Neural cell (in vitro differentiated cells): ENCODE data around the gene GAREM1. TPM values are rescaled to one million over a fixed set of nuclear protein-coding genes. Genes with fewer than 3 reads are reported as not detected.

ENCODE experiments used
- H2AFZ ChIP-seq: fragments of 200-600, 300-800 bp; sonication (generic), shearing (Covaris generic); 2 replicates; pipeline ENCODE4 v1.6.0; 2014; ENCODE audit warnings: low read depth, mild to moderate bottlenecking, antibody characterized with exemption, low read length, moderate library complexity
- H3F3A ChIP-seq: fragments of 200-600 bp; shearing (Covaris generic); 2 replicates; pipeline ENCODE4 v1.6.1; 2016; ENCODE audit warnings: mild to moderate bottlenecking, moderate library complexity, mixed read lengths, antibody characterized with exemption, low read length; ENCODE audit not compliant: insufficient read depth, poor library complexity, severe bottlenecking
- H3K27ac ChIP-seq: fragments of 200-600, 300-800 bp; sonication (generic), shearing (Covaris generic); 2 replicates; pipeline ENCODE4 v1.5.1; 2014; ENCODE audit warnings: mild to moderate bottlenecking, low read length, moderate library complexity
- H3K27me3 ChIP-seq: fragments of 300-800, 200-600 bp; sonication (generic), shearing (Covaris generic); 2 replicates; pipeline ENCODE4 v1.6.0; 2014; ENCODE audit warnings: mild to moderate bottlenecking, low read depth, low read length, moderate library complexity; ENCODE audit not compliant: insufficient read depth
- H3K36me3 ChIP-seq: fragments of 300-800, 200-600 bp; sonication (generic), shearing (Covaris generic); 2 replicates; pipeline ENCODE4 v1.5.1; 2014; ENCODE audit warnings: mild to moderate bottlenecking, antibody characterized with exemption, low read length, moderate library complexity; ENCODE audit not compliant: insufficient read depth
- H3K4me2 ChIP-seq: fragments of 300-800, 200-600 bp; sonication (generic), shearing (Covaris generic); 2 replicates; pipeline ENCODE4 v1.6.0; 2014; ENCODE audit warnings: mild to moderate bottlenecking, low read length
- H3K4me3 ChIP-seq: fragments of 300-800, 200-600 bp; sonication (generic), shearing (Covaris generic); 2 replicates; pipeline ENCODE4 v1.5.1; 2014; ENCODE audit warnings: mild to moderate bottlenecking, low read length, moderate library complexity
- H3K79me2 ChIP-seq: fragments of 200-600 bp; shearing (Covaris generic); replicated peaks from 2 replicates; pipeline ENCODE4 v1.6.0; 2014; ENCODE audit warnings: mild to moderate bottlenecking, low read length, moderate library complexity; ENCODE audit not compliant: insufficient read depth
- H3K9ac ChIP-seq: fragments of 300-800, 200-600 bp; sonication (generic), shearing (Covaris generic); 2 replicates; pipeline ENCODE4 v1.6.1; 2016; ENCODE audit warnings: mild to moderate bottlenecking, low read length, mixed read lengths
- H3K9me2 ChIP-seq: fragments of 200-600 bp; shearing (Covaris generic); 2 replicates; pipeline ENCODE4 v1.6.1; 2016; ENCODE audit warnings: mild to moderate bottlenecking, low read length, mixed read lengths; ENCODE audit not compliant: insufficient read depth
- H3K9me3 ChIP-seq: fragments of 200-600, 300-800 bp; sonication (generic), shearing (Covaris generic); 2 replicates; pipeline ENCODE4 v1.6.1; 2016; ENCODE audit warnings: mild to moderate bottlenecking, mixed run types, low read length, moderate library complexity, mixed read lengths
- H4K20me1 ChIP-seq: fragments of 200-600 bp; shearing (Covaris generic); 2 replicates; pipeline ENCODE4 v1.6.1; 2016; ENCODE audit warnings: mild to moderate bottlenecking, mixed run types; ENCODE audit not compliant: insufficient read depth
- CTCF ChIP-seq: fragments of 450-650 bp; IDR thresholded peaks from 2 replicates; pipeline ENCODE4 v1.5.1; 2014; ENCODE audit warnings: antibody characterized with exemption, mild to moderate bottlenecking, moderate library complexity; ENCODE audit not compliant: poor library complexity, severe bottlenecking
- EZH2 ChIP-seq: fragments of 200-600, 300-800 bp; shearing (Covaris generic), sonication (generic); IDR thresholded peaks from 2 replicates; pipeline ENCODE4 v1.6.1; 2014; ENCODE audit warnings: antibody characterized with exemption, low read length, borderline replicate concordance, mild to moderate bottlenecking; ENCODE audit not compliant: insufficient read depth, poor library complexity, severe bottlenecking
- MXI1 ChIP-seq: fragments of 450-650 bp; conservative IDR thresholded peaks from 2 replicates; pipeline ENCODE4 v1.6.1; 2014; ENCODE audit warnings: antibody characterized with exemption, mild to moderate bottlenecking; ENCODE audit not compliant: poor library complexity, severe bottlenecking
- POLR2AphosphoS5 ChIP-seq: IDR thresholded peaks from 2 replicates; pipeline ENCODE4 v1.6.1; 2012
- RAD21 ChIP-seq: fragments of 450-650 bp; conservative IDR thresholded peaks from 2 replicates; pipeline ENCODE4 v1.6.1; 2014; ENCODE audit warnings: antibody characterized with exemption, mild to moderate bottlenecking, moderate library complexity
- REST ChIP-seq: IDR thresholded peaks from 2 replicates; pipeline ENCODE4 v1.6.1; 2012; ENCODE audit warnings: borderline replicate concordance
- SMC3 ChIP-seq: fragments of 450-650 bp; conservative IDR thresholded peaks from 2 replicates; pipeline ENCODE4 v1.6.1; 2014; ENCODE audit warnings: antibody characterized with exemption, mild to moderate bottlenecking, moderate library complexity; ENCODE audit not compliant: poor library complexity
- TAF1 ChIP-seq: IDR thresholded peaks from 2 replicates; pipeline ENCODE4 v1.6.1; 2012; ENCODE audit warnings: low read depth
- polyA plus RNA-seq: library from polyadenylated mRNA; depleted of rRNA; stranded (reverse); fragments of >200 nt; gene quantifications from 2 replicates; pipeline ENCODE4 v1.2.3, GENCODE V29; 2014

The GAREM1 gene
- polyA plus RNA-seq, 1 donor from 2014 or later = 1.3 TPM

- TF ChIP-seq REST = no peak
- TF ChIP-seq RAD21 = no peak
Observed at GRCh38 chr18:32286749-32287148, 183.9 kb downstream of the GAREM1 start (continued).

- Histone ChIP-seq H3K36me3 (no peaks in the 10 kb centered on the region), H3K4me3 (no peak overlapping the region), H3K79me2 (no peaks in the 10 kb centered on the region), H3K27me3 (no peaks in the 10 kb centered on the region), H2AFZ (no peak overlapping the region), H4K20me1 (no peaks in the 10 kb centered on the region), H3K9me3 (no peaks in the 10 kb centered on the region), H3K4me2 (no peak overlapping the region), H3K9me2 (no peaks in the 10 kb centered on the region), H3K9ac (no peak overlapping the region), H3K27ac (no peak overlapping the region), H3F3A (no peaks in the 10 kb centered on the region)
- TF ChIP-seq RAD21 = no peak
- TF ChIP-seq CTCF = no peak
Observed at GRCh38 chr18:32284284-32284683, 186.4 kb downstream of the GAREM1 start.

- no peaks in the 10 kb centered on the region for H4K20me1 ChIP-seq
- H3K9me3 ChIP-seq = no peaks in the 10 kb centered on the region
- H3F3A ChIP-seq = no peaks in the 10 kb centered on the region
- TF ChIP-seq POLR2AphosphoS5 = no peak
- TF ChIP-seq RAD21 = no peak
- no peak for TF ChIP-seq MXI1
- TF ChIP-seq SMC3 = no peak
- no peak for TF ChIP-seq TAF1
- no peak for TF ChIP-seq CTCF
- TF ChIP-seq REST = no peak
- TF ChIP-seq EZH2 = no peak
- H3K4me3 ChIP-seq = no peak overlapping the region
- no peaks in the 10 kb centered on the region for H3K27me3 ChIP-seq
- H3K27ac ChIP-seq = no peak overlapping the region
- no peaks in the 10 kb centered on the region for H3K9me2 ChIP-seq
- H3K4me2 ChIP-seq = no peak overlapping the region
- H2AFZ ChIP-seq = no peak overlapping the region
- no peak overlapping the region for H3K9ac ChIP-seq
- no peaks in the 10 kb centered on the region for H3K36me3 ChIP-seq
- no peaks in the 10 kb centered on the region for H3K79me2 ChIP-seq
Observed at GRCh38 chr18:32280911-32281310, 189.8 kb downstream of the GAREM1 start.
